AG04449 (cell line): ENCODE results near the gene TP53BP2.
"Not testable (repeated sequence)": the region's sequence is repeated elsewhere in the genome, so short reads cannot be mapped to it uniquely, and the experiment has no call there.

Experiments used
- CTCF ChIA-PET: fragments of 350-600 bp; formaldehyde crosslinking; extraction: SDS; loops from one replicate; lab custom pipeline; 2021; ENCODE audit warnings: antibody characterized with exemption; lab: Yijun Ruan, JAX
- POLR2A ChIA-PET: fragments of 400-600, 350-600 bp; formaldehyde crosslinking; extraction: SDS; loops from one replicate; lab custom pipeline; 2020; ENCODE audit warnings: antibody characterized with exemption, inconsistent platforms; lab: Yijun Ruan, JAX
- DNase-seq: peaks from one replicate; pipeline ENCODE4 v3.0.0-alpha.2; 2010; ENCODE audit warnings: low read depth, low spot score
- H3K4me3 ChIP-seq: 2 replicates; pipeline ENCODE4 v1.5.1; 2011; ENCODE audit warnings: low read depth, mild to moderate bottlenecking, control low read depth, low read length
- TF ChIP-seq, protein P1 (sequence below): IDR thresholded peaks from one replicate; pipeline ENCODE4 v1.5.1; 2011; ENCODE audit warnings: mild to moderate bottlenecking, moderate library complexity, low read length, control low read depth, inconsistent platforms; ENCODE audit not compliant: insufficient read depth; ENCODE audit errors: missing control alignments

The TP53BP2 gene

DNA sequence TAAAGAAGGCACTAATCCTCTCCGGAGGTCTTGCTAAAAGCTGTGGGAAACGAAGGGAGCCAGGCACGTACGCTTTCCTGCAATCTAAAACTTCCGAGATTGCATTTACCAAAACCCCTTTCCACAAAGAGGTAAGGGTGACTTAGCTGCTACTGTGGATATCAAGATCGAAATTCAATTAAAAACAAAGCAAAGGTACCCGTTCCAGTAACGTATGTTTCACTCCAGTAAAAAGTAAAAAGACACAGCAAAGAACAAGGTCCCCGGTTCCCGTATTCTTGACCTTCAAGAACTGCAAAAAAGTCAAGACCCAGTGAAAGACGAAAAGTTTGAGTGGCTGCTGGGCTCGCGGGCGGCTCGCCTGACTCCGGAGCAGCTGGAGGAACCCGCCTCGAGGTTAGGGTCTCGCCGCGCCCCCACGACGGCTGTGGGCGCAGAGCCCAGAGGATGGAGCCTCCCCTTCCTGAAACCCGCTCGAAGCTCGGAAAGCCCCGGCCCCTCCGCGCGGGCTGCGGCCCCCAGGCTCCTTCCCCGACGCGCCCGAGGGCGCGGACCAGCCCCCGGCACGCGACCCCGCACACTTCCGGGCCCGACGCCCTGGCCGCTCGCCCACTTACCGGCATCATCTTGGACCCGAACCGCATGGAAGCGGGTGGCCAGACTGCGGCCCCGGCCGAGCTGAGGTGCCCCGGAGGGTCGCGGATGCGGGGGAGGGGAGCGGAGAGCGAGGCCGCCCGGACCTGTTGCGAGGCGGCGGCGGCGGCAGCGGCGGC, 524 bp downstream of the TP53BP2 start:
- H3K4me3 ChIP-seq = peak overlapping the region; percentile 72
- TF ChIP-seq, protein P1, sequence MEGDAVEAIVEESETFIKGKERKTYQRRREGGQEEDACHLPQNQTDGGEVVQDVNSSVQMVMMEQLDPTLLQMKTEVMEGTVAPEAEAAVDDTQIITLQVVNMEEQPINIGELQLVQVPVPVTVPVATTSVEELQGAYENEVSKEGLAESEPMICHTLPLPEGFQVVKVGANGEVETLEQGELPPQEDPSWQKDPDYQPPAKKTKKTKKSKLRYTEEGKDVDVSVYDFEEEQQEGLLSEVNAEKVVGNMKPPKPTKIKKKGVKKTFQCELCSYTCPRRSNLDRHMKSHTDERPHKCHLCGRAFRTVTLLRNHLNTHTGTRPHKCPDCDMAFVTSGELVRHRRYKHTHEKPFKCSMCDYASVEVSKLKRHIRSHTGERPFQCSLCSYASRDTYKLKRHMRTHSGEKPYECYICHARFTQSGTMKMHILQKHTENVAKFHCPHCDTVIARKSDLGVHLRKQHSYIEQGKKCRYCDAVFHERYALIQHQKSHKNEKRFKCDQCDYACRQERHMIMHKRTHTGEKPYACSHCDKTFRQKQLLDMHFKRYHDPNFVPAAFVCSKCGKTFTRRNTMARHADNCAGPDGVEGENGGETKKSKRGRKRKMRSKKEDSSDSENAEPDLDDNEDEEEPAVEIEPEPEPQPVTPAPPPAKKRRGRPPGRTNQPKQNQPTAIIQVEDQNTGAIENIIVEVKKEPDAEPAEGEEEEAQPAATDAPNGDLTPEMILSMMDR = no peak
- ChIA-PET POLR2A (interaction anchor here (0.7 to 1.6 kb wide), 5 partner anchors 25 to 144 kb away, joined by 3 to 10 read pairs (median 5); no protein-coding TSS in a partner anchor), CTCF (interaction anchor here (0.7 to 2.5 kb wide), 13 partner anchors 7 to 42 kb away, joined by 3 to 13 read pairs (median 9); no protein-coding TSS in a partner anchor)
- no peak for DNase-seq

- ChIA-PET POLR2A (interaction anchor here (1.6 kb wide), 1 partner anchor 144 kb away, joined by 10 read pairs; no protein-coding TSS in a partner anchor), CTCF (interaction anchor here (0.7 to 2.5 kb wide), 7 partner anchors 9 to 43 kb away, joined by 3 to 13 read pairs (median 7); no protein-coding TSS in a partner anchor)
- H3K4me3 ChIP-seq = peak overlapping the region; percentile 72
- TF ChIP-seq, protein P1 = no peak
- no peak for DNase-seq
These were observed 1.0 kb downstream of the TP53BP2 start for GRCh38 chr1:223844787-223845036.

GRCh38 chr1:223843934-223844786, 1.6 kb downstream of the TP53BP2 start:
- no peak for DNase-seq
- ChIA-PET POLR2A (interaction anchor here (1.6 kb wide), 1 partner anchor 143 kb away, joined by 10 read pairs; no protein-coding TSS in a partner anchor), CTCF (interaction anchor here (0.7 to 2.5 kb wide), 4 partner anchors 9 to 40 kb away, joined by 3 to 13 read pairs (median 3); no protein-coding TSS in a partner anchor)
- TF ChIP-seq, protein P1 = no peak
- H3K4me3 ChIP-seq = peak overlapping the region; percentile 72

DNA sequence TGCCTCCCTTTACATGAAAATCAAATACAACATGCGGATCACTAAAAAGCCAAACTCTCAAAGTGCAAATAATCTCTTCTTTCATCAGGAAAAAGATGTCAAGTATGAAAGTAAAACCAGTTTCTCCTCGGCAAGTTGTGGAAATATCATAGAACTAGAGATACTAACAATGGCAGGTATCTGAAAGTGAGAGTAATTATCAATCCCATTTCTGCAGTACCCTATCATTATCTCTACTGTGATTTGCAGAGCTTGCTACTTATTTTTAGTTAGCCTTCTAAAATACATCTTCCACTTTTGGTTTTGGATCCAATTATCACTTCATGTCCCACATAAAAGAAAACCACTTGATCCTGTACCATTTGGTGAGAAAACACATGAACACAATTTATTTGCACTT, 3.0 kb downstream of the TP53BP2 start:
- POLR2A ChIA-PET = interaction anchor here (1.1 kb wide), 1 partner anchor 12 kb away, joined by 4 read pairs; no protein-coding TSS in a partner anchor
- CTCF ChIA-PET = no interaction called here
- TF ChIP-seq, protein P1 = no peak
- H3K4me3 ChIP-seq = no peak overlapping the region
- no peak for DNase-seq

- DNase-seq, H3K4me3 ChIP-seq: not testable (repeated sequence)
- ChIA-PET CTCF (interaction anchor here (0.8 to 1.8 kb wide), 3 partner anchors 31 to 93 kb away, joined by 4 to 8 read pairs (median 4); no protein-coding TSS in a partner anchor), POLR2A (interaction anchor here (1.1 kb wide), 1 partner anchor 11 kb away, joined by 4 read pairs; no protein-coding TSS in a partner anchor)
These were observed 3.6 kb downstream of the TP53BP2 start for GRCh38 chr1:223841977-223842623.

GRCh38 chr1:223840254-223840653, 5.5 kb downstream of the TP53BP2 start:
- no peak for DNase-seq
- POLR2A ChIA-PET = no interaction called here
- CTCF ChIA-PET = interaction anchor here (1.5 to 1.8 kb wide), 2 partner anchors 29 to 133 kb away, joined by 3 to 8 read pairs; no protein-coding TSS in a partner anchor
- H3K4me3 ChIP-seq = no peak overlapping the region
- TF ChIP-seq, protein P1 = no peak
